Measurements from ENCODE around the gene WIPF2. TPM values are rescaled to one million over a fixed set of nuclear protein-coding genes. Genes with fewer than 3 reads are reported as not detected.

The WIPF2 gene
- 10 to 100 TPM in 1 of 3 donors, 1 to 10 TPM in 2; 4.0 to 14.2 (median 5.2) TPM for polyA plus RNA-seq

- H3K4me3 Mint-ChIP-seq, result peak within 1 kb of the TSS; percentile 87 to 99 (median 94)
- peak within 1 kb of the TSS; percentile 98 to 100 (median 100) for H3K27ac Mint-ChIP-seq
- H3K9me3 Mint-ChIP-seq, result no peaks in the 10 kb centered on the region
- peaks cover 3 to 10% (median 6%) of the 10 kb centered on the region in 3 donors for H3K27me3 Mint-ChIP-seq (ENCODE audit: low read depth in 3 of 3)
- DNase-seq, result peak; percentile 96 to 97 (median 97)
- no peaks in the 10 kb centered on the region for H3K36me3 Mint-ChIP-seq
- H3K4me1 Mint-ChIP-seq, result peaks cover 29 to 45% of the 10 kb centered on the region in 2 donors
These were observed at the start of gene WIPF2 for GRCh38 chr17:40218740-40219593. WIPF2 (plus strand) TSS chr17:40219304; CDS start chr17:40256460, 37,156 bp downstream.

GRCh38 chr17:40170325-40170724, 48.8 kb upstream of the WIPF2 start:
- Mint-ChIP-seq H3K4me3 (no peak overlapping the region), H3K27ac (no peak overlapping the region), H3K36me3 (peaks cover 13 to 59% (median 31%) of the 10 kb centered on the region in 3 donors), H3K4me1 (peaks cover 0 to 4% of the 10 kb centered on the region in 2 donors), H3K27me3 (ENCODE audit: low read depth in 3 of 3) (no peaks in the 10 kb centered on the region), H3K9me3 (no peaks in the 10 kb centered on the region)
- DNase-seq, result no peak

- Mint-ChIP-seq H3K36me3 (peaks cover 8 to 45% (median 23%) of the 10 kb centered on the region in 3 donors), H3K4me3 (no peak overlapping the region), H3K27ac (peak overlapping the region in 1 of 6 donors; percentile 8)
These were observed 47.4 kb upstream of the WIPF2 start for GRCh38 chr17:40171750-40172149.

GRCh38 chr17:40173091-40173777, 45.9 kb upstream of the WIPF2 start:
- no peak overlapping the region for H3K4me3 Mint-ChIP-seq
- peaks cover 7 to 32% (median 21%) of the 10 kb centered on the region in 3 donors for H3K36me3 Mint-ChIP-seq
- H3K9me3 Mint-ChIP-seq, result no peaks in the 10 kb centered on the region
- H3K4me1 Mint-ChIP-seq, result peaks cover 8 to 9% of the 10 kb centered on the region in 2 donors
- DNase-seq, result no peak
- no peak overlapping the region for H3K27ac Mint-ChIP-seq
- H3K27me3 Mint-ChIP-seq (ENCODE audit: low read depth in 3 of 3), result peaks cover 0 to 4% (median 2%) of the 10 kb centered on the region in 3 donors

More at GRCh38 chr17:40171750-40172149, 47.4 kb upstream of the WIPF2 start:
- Mint-ChIP-seq H3K27me3 (ENCODE audit: low read depth in 3 of 3) (peaks cover 0 to 4% (median under 1%) of the 10 kb centered on the region in 3 donors), H3K9me3 (no peaks in the 10 kb centered on the region), H3K4me1 (peaks cover 2 to 6% of the 10 kb centered on the region in 2 donors)
- DNase-seq, result no peak

GRCh38 chr17:40173778-40174135, 45.3 kb upstream of the WIPF2 start:
- H3K36me3 Mint-ChIP-seq, result peaks cover 4 to 28% (median 20%) of the 10 kb centered on the region in 3 donors
- H3K27me3 Mint-ChIP-seq (ENCODE audit: low read depth in 3 of 3), result peaks cover 0 to 4% (median 2%) of the 10 kb centered on the region in 3 donors
- H3K9me3 Mint-ChIP-seq, result no peaks in the 10 kb centered on the region
- H3K4me3 Mint-ChIP-seq, result no peak overlapping the region
- no peak for DNase-seq
- H3K27ac Mint-ChIP-seq, result no peak overlapping the region
- H3K4me1 Mint-ChIP-seq, result peaks cover 8% of the 10 kb centered on the region in 2 donors

- H3K4me3 Mint-ChIP-seq, result no peak overlapping the region
- peaks cover 4 to 21% (median 14%) of the 10 kb centered on the region in 3 donors for H3K36me3 Mint-ChIP-seq
- peaks cover 8% of the 10 kb centered on the region in 2 donors for H3K4me1 Mint-ChIP-seq
- H3K27me3 Mint-ChIP-seq (ENCODE audit: low read depth in 3 of 3), result peaks cover 0 to 4% (median 2%) of the 10 kb centered on the region in 3 donors
- no peak for DNase-seq
- H3K27ac Mint-ChIP-seq, result peak overlapping the region in 1 of 6 donors; percentile 49
- no peaks in the 10 kb centered on the region for H3K9me3 Mint-ChIP-seq
These were observed 44.6 kb upstream of the WIPF2 start for GRCh38 chr17:40174514-40174913.

GRCh38 chr17:40175928-40176753, 43.0 kb upstream of the WIPF2 start:
- H3K4me1 Mint-ChIP-seq, result peaks cover 8% of the 10 kb centered on the region in 2 donors
- DNase-seq, result no peak
- no peaks in the 10 kb centered on the region for H3K9me3 Mint-ChIP-seq
- H3K27ac Mint-ChIP-seq, result peak overlapping the region in 1 of 6 donors; percentile 58
- peaks cover 0 to 4% (median 2%) of the 10 kb centered on the region in 3 donors for H3K27me3 Mint-ChIP-seq (ENCODE audit: low read depth in 3 of 3)
- peak overlapping the region in 2 of 5 donors; percentile 73 to 74 for H3K4me3 Mint-ChIP-seq
- peaks cover 4 to 10% (median 10%) of the 10 kb centered on the region in 3 donors for H3K36me3 Mint-ChIP-seq

GRCh38 chr17:40176754-40177110, 42.4 kb upstream of the WIPF2 start:
- H3K9me3 Mint-ChIP-seq, result no peaks in the 10 kb centered on the region
- H3K27ac Mint-ChIP-seq, result peak overlapping the region in 2 of 6 donors; percentile 52 to 76
- H3K4me1 Mint-ChIP-seq, result peaks cover 8% of the 10 kb centered on the region in 2 donors
- peaks cover 0 to 4% (median 2%) of the 10 kb centered on the region in 3 donors for H3K27me3 Mint-ChIP-seq (ENCODE audit: low read depth in 3 of 3)
- no peak for DNase-seq
- H3K36me3 Mint-ChIP-seq, result peaks cover 4 to 10% (median 5%) of the 10 kb centered on the region in 3 donors
- peak overlapping the region; percentile 57 to 77 (median 73) for H3K4me3 Mint-ChIP-seq

GRCh38 chr17:40177275-40177874, 41.7 kb upstream of the WIPF2 start, which contains the start of gene RAPGEFL1:
RAPGEFL1 (plus strand) TSS chr17:40177470; CDS start chr17:40177862, 392 bp downstream.
- Mint-ChIP-seq H3K36me3 (peaks cover 3 to 10% (median 4%) of the 10 kb centered on the region in 3 donors), H3K27ac (peak within 1 kb of the TSS in 4 of 6 donors; percentile 52 to 76 (median 59)), H3K9me3 (no peaks in the 10 kb centered on the region), H3K4me1 (peaks cover 8% of the 10 kb centered on the region in 2 donors), H3K4me3 (peak within 1 kb of the TSS; percentile 57 to 77 (median 73)), H3K27me3 (ENCODE audit: low read depth in 3 of 3) (peaks cover 0 to 4% (median 2%) of the 10 kb centered on the region in 3 donors)
- peak; percentile 69 to 74 (median 73) for DNase-seq

- Mint-ChIP-seq H3K4me3 (peak overlapping the region; percentile 47 to 68 (median 62)), H3K9me3 (no peaks in the 10 kb centered on the region), H3K27ac (no peak overlapping the region), H3K27me3 (ENCODE audit: low read depth in 3 of 3) (peaks cover 0 to 4% (median 2%) of the 10 kb centered on the region in 3 donors), H3K36me3 (peaks cover 3 to 10% (median 4%) of the 10 kb centered on the region in 3 donors), H3K4me1 (peaks cover 8% of the 10 kb centered on the region in 2 donors)
- no peak for DNase-seq
These were observed 41.0 kb upstream of the WIPF2 start for GRCh38 chr17:40178021-40178601.

- Mint-ChIP-seq H3K4me1 (peaks cover 8% of the 10 kb centered on the region in 2 donors), H3K9me3 (no peaks in the 10 kb centered on the region), H3K36me3 (peaks cover 3 to 6% (median 4%) of the 10 kb centered on the region in 3 donors), H3K27me3 (ENCODE audit: low read depth in 3 of 3) (peaks cover 0 to 4% (median 2%) of the 10 kb centered on the region in 3 donors), H3K27ac (no peak overlapping the region), H3K4me3 (peak overlapping the region; percentile 47 to 68 (median 62))
- no peak for DNase-seq
These were observed 40.4 kb upstream of the WIPF2 start for GRCh38 chr17:40178660-40179059.

GRCh38 chr17:40179923-40180659, 39.0 kb upstream of the WIPF2 start:
- Mint-ChIP-seq H3K27me3 (ENCODE audit: low read depth in 3 of 3) (peaks cover 0 to 4% (median 2%) of the 10 kb centered on the region in 3 donors), H3K27ac (peak overlapping the region in 1 of 6 donors; percentile 30), H3K4me1 (peaks cover 8% of the 10 kb centered on the region in 2 donors), H3K4me3 (no peak overlapping the region), H3K9me3 (no peaks in the 10 kb centered on the region), H3K36me3 (peaks cover 0 to 4% (median 0%) of the 10 kb centered on the region in 3 donors)
- no peak for DNase-seq
